A549 (cell line): ENCODE results near the gene RBM4B. TPM values are rescaled to one million over a fixed set of nuclear protein-coding genes. Genes with fewer than 3 reads are reported as not detected.

Experiments used
- ATAC-seq, 2 experiments: fragments of 200-7000 bp in 1 of 2; fragments of >200 bp in 1 of 2; cut with Nextera tagmentation in 1 of 2; cut with Tn5 transposase in 1 of 2; 3 replicates each; pipeline versions ENCODE4 v1.8.0 to v1.9.1; 2018 to 2020; ENCODE audit warnings: mild to moderate bottlenecking in 1 of 2, moderate library complexity in 1 of 2
- CTCF ChIA-PET: fragments of 300-600 bp; sonication (Branson Sonifier 250); formaldehyde crosslinking; extraction: SDS; loops from one replicate; lab custom pipeline; 2021; ENCODE audit warnings: antibody characterized with exemption, inconsistent platforms; lab: Yijun Ruan, JAX
- POLR2A ChIA-PET: fragments of 350-600 bp; formaldehyde crosslinking; extraction: SDS; loops from one replicate; lab custom pipeline; 2021; ENCODE audit warnings: antibody characterized with exemption, inconsistent platforms; lab: Yijun Ruan, JAX
- DNase-seq, 2 experiments: peaks; one replicate each; pipeline versions ENCODE4 v3.0.0 to v3.0.0-alpha.2; 2011 to 2016; ENCODE audit warnings: low read depth in 1 of 2, low spot score in 1 of 2
- FAIRE-seq: peaks from 2 replicates; lab custom pipeline; 2011; peaks lifted over from hg19 to GRCh38; lab: Jason Lieb, UNC
- H3K27ac ChIP-seq, 2 experiments: fragments of >200 bp; sonication (Bioruptor Twin); formaldehyde crosslinking; 3 replicates each; pipeline ENCODE4 v1.5.1; 2016 to 2017
- H3K4me1 ChIP-seq: fragments of >200 bp; sonication (Bioruptor Twin); formaldehyde crosslinking; 3 replicates; pipeline ENCODE4 v1.6.1; 2016
- H3K4me2 ChIP-seq: fragments of >200 bp; sonication (Bioruptor Twin); formaldehyde crosslinking; 3 replicates; pipeline ENCODE4 v1.6.1; 2016
- H3K4me3 ChIP-seq: fragments of >200 bp; sonication (Bioruptor Twin); formaldehyde crosslinking; 3 replicates; pipeline ENCODE4 v1.5.1; 2016
- H3K9me3 ChIP-seq: fragments of >200 bp; sonication (Bioruptor Twin); formaldehyde crosslinking; 3 replicates; pipeline ENCODE4 v1.6.1; 2016
- BCL3 ChIP-seq: fragments of >200 bp; sonication (Bioruptor Twin); formaldehyde crosslinking; IDR thresholded peaks from 3 replicates; pipeline ENCODE4 v1.6.1; 2016
- CBX2 ChIP-seq: fragments of 200-600 bp; sonication (generic); IDR thresholded peaks from 2 replicates; pipeline ENCODE4 v1.6.1; 2016; ENCODE audit warnings: low read depth, mild to moderate bottlenecking, borderline replicate concordance
- CBX8 ChIP-seq: fragments of 200-600 bp; sonication (generic); IDR thresholded peaks from 2 replicates; pipeline ENCODE4 v1.6.1; 2016
- CHD4 ChIP-seq: fragments of 200-600 bp; sonication (generic); IDR thresholded peaks from 2 replicates; pipeline ENCODE4 v1.6.1; 2016; ENCODE audit warnings: antibody characterized with exemption, mild to moderate bottlenecking, borderline replicate concordance
- E2F6 ChIP-seq: IDR thresholded peaks from 2 replicates; pipeline ENCODE4 v1.6.1; 2012; ENCODE audit warnings: low read depth, borderline replicate concordance
- ESRRA ChIP-seq: fragments of 150-350 bp; IDR thresholded peaks from 2 replicates; pipeline ENCODE4 v1.6.1; 2014; ENCODE audit warnings: mild to moderate bottlenecking, low read length, borderline replicate concordance
- GATA3 ChIP-seq: IDR thresholded peaks from 2 replicates; pipeline ENCODE4 v1.6.1; 2012; ENCODE audit warnings: borderline replicate concordance
- HDAC2 ChIP-seq: fragments of 200-600 bp; sonication (generic); IDR thresholded peaks from 2 replicates; pipeline ENCODE4 v1.6.1; 2016
- HOXB13 ChIP-seq: fragments of 250-450 bp; sonication (Bioruptor Pico); IDR thresholded peaks from 2 replicates; pipeline ENCODE4 v1.5.0; 2020; ENCODE audit warnings: low read depth, mild to moderate bottlenecking, moderate library complexity
- KDM1A ChIP-seq: fragments of 200-600 bp; sonication (generic); IDR thresholded peaks from 2 replicates; pipeline ENCODE4 v1.6.1; 2016; ENCODE audit warnings: low read depth, mild to moderate bottlenecking
- KDM5A ChIP-seq: fragments of 200-600 bp; sonication (generic); IDR thresholded peaks from 2 replicates; pipeline ENCODE4 v1.6.1; 2016; ENCODE audit warnings: antibody characterized with exemption, mild to moderate bottlenecking
- NFE2L2 ChIP-seq: fragments of 150-350 bp; conservative IDR thresholded peaks from 2 replicates; pipeline ENCODE4 v1.6.1; 2014; ENCODE audit warnings: low read length
- POLR2A ChIP-seq: IDR thresholded peaks from 2 replicates; pipeline ENCODE4 v1.6.1; 2012; ENCODE audit warnings: mild to moderate bottlenecking, low read length
- POLR2AphosphoS2 ChIP-seq: conservative IDR thresholded peaks from 2 replicates; pipeline ENCODE4 v1.6.1; 2012; ENCODE audit warnings: low read length, improper control_type of control experiment, inconsistent platforms
- RAD21 ChIP-seq, 2 experiments: fragments of >200 bp in 1 of 2; sonication (Bioruptor Twin) in 1 of 2; formaldehyde crosslinking in 1 of 2; IDR thresholded peaks in 1 of 2; conservative IDR thresholded peaks in 1 of 2; 2 replicates in 1 of 2; 3 replicates in 1 of 2; pipeline ENCODE4 v1.6.1; 2012 to 2018; ENCODE audit warnings: inconsistent platforms in 1 of 2
- WGBS: methylation state at CpG from one replicate; pipeline ENCODE4 v1.1.6; 2017; ENCODE audit errors: missing lambda C conversion rate; 5-methylcytosine and 5-hydroxymethylcytosine counted together
- polyA plus RNA-seq, 4 experiments: library from polyadenylated mRNA; depleted of rRNA in 3 of 4; stranded (reverse); fragments of >200 nt; fragmentation: RNase III in 1 of 4; extraction: RNeasy Plus Mini Kit Qiagen cat#74134 plus additional on column Dnase treatment in 1 of 4; gene quantifications; 2 replicates in 3 of 4; 3 replicates in 1 of 4; pipeline ENCODE4 v1.2.3, GENCODE V29; 2011 to 2017
- TF ChIP-seq, protein P1 (sequence below): fragments of 200-600 bp; sonication (generic); IDR thresholded peaks from 2 replicates; pipeline ENCODE4 v1.6.1; 2016; ENCODE audit warnings: antibody characterized with exemption, mild to moderate bottlenecking, moderate library complexity
- TF ChIP-seq, protein P2 (sequence below): fragments of >200 bp; sonication (Bioruptor Twin); formaldehyde crosslinking; IDR thresholded peaks from 3 replicates; pipeline ENCODE4 v1.5.1; 2016
- TF ChIP-seq, protein P3 (sequence below): fragments of 250-450 bp; sonication (Bioruptor Pico); IDR thresholded peaks from 2 replicates; pipeline ENCODE4 v1.5.0; 2021; ENCODE audit warnings: mild to moderate bottlenecking, moderate library complexity, borderline replicate concordance
- TF ChIP-seq, protein P4 (sequence below): fragments of 250-450 bp; sonication (Bioruptor Pico); IDR thresholded peaks from 2 replicates; pipeline ENCODE4 v1.5.0; 2020; ENCODE audit warnings: low read depth, mild to moderate bottlenecking, moderate library complexity

The RBM4B gene
- polyA plus RNA-seq, 2 of the 4 experiments (the other 2 are of a cell fraction): 28.0 to 32.7 TPM

GRCh38 chr11:66701432-66702240, 23.9 kb upstream of the RBM4B start (continued):
- TF ChIP-seq, protein P1, sequence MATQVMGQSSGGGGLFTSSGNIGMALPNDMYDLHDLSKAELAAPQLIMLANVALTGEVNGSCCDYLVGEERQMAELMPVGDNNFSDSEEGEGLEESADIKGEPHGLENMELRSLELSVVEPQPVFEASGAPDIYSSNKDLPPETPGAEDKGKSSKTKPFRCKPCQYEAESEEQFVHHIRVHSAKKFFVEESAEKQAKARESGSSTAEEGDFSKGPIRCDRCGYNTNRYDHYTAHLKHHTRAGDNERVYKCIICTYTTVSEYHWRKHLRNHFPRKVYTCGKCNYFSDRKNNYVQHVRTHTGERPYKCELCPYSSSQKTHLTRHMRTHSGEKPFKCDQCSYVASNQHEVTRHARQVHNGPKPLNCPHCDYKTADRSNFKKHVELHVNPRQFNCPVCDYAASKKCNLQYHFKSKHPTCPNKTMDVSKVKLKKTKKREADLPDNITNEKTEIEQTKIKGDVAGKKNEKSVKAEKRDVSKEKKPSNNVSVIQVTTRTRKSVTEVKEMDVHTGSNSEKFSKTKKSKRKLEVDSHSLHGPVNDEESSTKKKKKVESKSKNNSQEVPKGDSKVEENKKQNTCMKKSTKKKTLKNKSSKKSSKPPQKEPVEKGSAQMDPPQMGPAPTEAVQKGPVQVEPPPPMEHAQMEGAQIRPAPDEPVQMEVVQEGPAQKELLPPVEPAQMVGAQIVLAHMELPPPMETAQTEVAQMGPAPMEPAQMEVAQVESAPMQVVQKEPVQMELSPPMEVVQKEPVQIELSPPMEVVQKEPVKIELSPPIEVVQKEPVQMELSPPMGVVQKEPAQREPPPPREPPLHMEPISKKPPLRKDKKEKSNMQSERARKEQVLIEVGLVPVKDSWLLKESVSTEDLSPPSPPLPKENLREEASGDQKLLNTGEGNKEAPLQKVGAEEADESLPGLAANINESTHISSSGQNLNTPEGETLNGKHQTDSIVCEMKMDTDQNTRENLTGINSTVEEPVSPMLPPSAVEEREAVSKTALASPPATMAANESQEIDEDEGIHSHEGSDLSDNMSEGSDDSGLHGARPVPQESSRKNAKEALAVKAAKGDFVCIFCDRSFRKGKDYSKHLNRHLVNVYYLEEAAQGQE: no peak
- no peak for TF ChIP-seq HDAC2
- TF ChIP-seq HOXB13: no peak

DNA sequence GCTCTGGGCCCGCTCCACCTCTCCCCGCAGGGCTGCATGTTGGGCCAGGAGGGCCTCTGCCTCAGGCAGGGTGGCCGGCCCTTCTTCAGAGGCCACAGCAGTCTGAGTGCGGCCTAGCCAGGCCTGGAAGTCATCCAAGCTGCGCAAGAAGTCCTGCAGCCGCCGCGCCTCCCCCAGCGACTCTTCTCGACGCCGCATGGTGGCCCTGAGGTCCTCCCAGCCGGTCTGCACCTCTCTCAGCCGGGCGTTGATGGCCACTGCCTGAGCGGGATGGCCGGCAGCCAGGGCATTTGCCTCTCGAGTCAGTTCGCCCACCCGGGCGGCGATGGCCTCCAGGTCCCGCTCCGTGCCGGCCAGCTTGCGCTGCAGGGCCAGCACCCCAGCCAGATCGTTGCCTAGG, 23.1 kb upstream of the RBM4B start:
- Histone ChIP-seq H3K4me3 (no peak overlapping the region), H3K4me1 (no peaks in the 10 kb centered on the region), H3K9me3 (peaks cover 5% of the 10 kb centered on the region; the same call in 1 of the 3 replicates), H3K4me2 (no peak overlapping the region), H3K27ac (no peak overlapping the region)
- 96% methylated on average over 17 of the region's 27 CpGs for WGBS
- DNase-seq (no peak), FAIRE-seq (no peak), ATAC-seq (no peak)
- ChIA-PET POLR2A (no interaction called here), CTCF (interaction anchor here (0.6 to 14.2 kb wide), 6 partner anchors 10 to 317 kb away, joined by 3 to 194 read pairs (median 3); partner anchors contain the start of genes MRPL11 and RBM4B)
- TF ChIP-seq POLR2AphosphoS2: no peak
- no peak for TF ChIP-seq CHD4
- TF ChIP-seq CBX2: no peak
- TF ChIP-seq, protein P2, sequence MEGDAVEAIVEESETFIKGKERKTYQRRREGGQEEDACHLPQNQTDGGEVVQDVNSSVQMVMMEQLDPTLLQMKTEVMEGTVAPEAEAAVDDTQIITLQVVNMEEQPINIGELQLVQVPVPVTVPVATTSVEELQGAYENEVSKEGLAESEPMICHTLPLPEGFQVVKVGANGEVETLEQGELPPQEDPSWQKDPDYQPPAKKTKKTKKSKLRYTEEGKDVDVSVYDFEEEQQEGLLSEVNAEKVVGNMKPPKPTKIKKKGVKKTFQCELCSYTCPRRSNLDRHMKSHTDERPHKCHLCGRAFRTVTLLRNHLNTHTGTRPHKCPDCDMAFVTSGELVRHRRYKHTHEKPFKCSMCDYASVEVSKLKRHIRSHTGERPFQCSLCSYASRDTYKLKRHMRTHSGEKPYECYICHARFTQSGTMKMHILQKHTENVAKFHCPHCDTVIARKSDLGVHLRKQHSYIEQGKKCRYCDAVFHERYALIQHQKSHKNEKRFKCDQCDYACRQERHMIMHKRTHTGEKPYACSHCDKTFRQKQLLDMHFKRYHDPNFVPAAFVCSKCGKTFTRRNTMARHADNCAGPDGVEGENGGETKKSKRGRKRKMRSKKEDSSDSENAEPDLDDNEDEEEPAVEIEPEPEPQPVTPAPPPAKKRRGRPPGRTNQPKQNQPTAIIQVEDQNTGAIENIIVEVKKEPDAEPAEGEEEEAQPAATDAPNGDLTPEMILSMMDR: no peak
- TF ChIP-seq HDAC2: no peak
- no peak for TF ChIP-seq ESRRA
- TF ChIP-seq KDM1A: no peak
- no peak for TF ChIP-seq RAD21 (conservative IDR thresholded peaks at IDR 0.05 in 1 of 2, IDR thresholded peaks at IDR 0.05 in 1 of 2)
- TF ChIP-seq GATA3: no peak
- TF ChIP-seq, protein P3, sequence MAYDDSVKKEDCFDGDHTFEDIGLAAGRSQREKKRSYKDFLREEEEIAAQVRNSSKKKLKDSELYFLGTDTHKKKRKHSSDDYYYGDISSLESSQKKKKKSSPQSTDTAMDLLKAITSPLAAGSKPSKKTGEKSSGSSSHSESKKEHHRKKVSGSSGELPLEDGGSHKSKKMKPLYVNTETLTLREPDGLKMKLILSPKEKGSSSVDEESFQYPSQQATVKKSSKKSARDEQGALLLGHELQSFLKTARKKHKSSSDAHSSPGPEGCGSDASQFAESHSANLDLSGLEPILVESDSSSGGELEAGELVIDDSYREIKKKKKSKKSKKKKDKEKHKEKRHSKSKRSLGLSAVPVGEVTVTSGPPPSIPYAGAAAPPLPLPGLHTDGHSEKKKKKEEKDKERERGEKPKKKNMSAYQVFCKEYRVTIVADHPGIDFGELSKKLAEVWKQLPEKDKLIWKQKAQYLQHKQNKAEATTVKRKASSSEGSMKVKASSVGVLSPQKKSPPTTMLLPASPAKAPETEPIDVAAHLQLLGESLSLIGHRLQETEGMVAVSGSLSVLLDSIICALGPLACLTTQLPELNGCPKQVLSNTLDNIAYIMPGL (CRISPR knock-in tag): no peak
- no peak for TF ChIP-seq E2F6
- TF ChIP-seq CBX8: no peak
- TF ChIP-seq KDM5A: no peak
- TF ChIP-seq NFE2L2: no peak
- TF ChIP-seq POLR2A: no peak
- TF ChIP-seq, protein P4, sequence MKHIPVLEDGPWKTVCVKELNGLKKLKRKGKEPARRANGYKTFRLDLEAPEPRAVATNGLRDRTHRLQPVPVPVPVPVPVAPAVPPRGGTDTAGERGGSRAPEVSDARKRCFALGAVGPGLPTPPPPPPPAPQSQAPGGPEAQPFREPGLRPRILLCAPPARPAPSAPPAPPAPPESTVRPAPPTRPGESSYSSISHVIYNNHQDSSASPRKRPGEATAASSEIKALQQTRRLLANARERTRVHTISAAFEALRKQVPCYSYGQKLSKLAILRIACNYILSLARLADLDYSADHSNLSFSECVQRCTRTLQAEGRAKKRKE: no peak
- no peak for TF ChIP-seq BCL3
